Gastrocnemius medialis (tissue), 4 donors: ENCODE results near the gene NAA40.

Source experiments
- POLR2A ChIP-seq, 2 donors: fragments of 450-650 bp; IDR thresholded peaks; one replicate each; pipeline ENCODE4 v1.6.1; 2017; ENCODE audit warnings: antibody characterized with exemption in 2 of 2, mild to moderate bottlenecking in 2 of 2, moderate library complexity in 2 of 2
- TF ChIP-seq, protein P1 (sequence below), 5 experiments: fragments of 450-650 bp in 3 of 5; fragments of 200-600 bp in 2 of 5; sonication (generic) in 2 of 5; IDR thresholded peaks in 4 of 5; conservative IDR thresholded peaks in 1 of 5; 1 replicate in 4 of 5; 2 replicates in 1 of 5; pipeline ENCODE4 v1.5.1; 2016 to 2019; ENCODE audit warnings: antibody characterized with exemption in 5 of 5, mild to moderate bottlenecking in 3 of 5, moderate library complexity in 3 of 5

DNA sequence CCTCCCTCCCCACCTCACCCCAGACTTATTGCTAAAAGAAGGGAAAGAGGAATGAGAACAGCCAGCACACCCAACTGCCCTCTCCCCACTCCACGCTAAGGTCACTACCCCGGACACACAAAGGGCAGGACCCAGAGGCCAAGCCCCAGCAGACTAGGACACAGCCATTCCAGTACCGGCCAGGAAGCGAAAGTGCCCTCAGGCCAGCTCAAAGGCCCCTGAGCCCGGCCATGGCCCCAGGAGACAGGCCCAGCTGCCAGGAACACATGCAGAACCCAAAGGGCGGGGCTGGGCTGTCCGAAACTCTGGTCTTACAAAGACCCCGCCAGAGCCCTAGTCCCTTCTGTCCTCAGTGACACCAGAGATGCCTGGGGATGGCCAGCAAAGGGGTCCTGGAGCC, 27.4 kb upstream of the NAA40 start:
- TF ChIP-seq, protein P1, sequence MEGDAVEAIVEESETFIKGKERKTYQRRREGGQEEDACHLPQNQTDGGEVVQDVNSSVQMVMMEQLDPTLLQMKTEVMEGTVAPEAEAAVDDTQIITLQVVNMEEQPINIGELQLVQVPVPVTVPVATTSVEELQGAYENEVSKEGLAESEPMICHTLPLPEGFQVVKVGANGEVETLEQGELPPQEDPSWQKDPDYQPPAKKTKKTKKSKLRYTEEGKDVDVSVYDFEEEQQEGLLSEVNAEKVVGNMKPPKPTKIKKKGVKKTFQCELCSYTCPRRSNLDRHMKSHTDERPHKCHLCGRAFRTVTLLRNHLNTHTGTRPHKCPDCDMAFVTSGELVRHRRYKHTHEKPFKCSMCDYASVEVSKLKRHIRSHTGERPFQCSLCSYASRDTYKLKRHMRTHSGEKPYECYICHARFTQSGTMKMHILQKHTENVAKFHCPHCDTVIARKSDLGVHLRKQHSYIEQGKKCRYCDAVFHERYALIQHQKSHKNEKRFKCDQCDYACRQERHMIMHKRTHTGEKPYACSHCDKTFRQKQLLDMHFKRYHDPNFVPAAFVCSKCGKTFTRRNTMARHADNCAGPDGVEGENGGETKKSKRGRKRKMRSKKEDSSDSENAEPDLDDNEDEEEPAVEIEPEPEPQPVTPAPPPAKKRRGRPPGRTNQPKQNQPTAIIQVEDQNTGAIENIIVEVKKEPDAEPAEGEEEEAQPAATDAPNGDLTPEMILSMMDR (IDR thresholded peaks at IDR 0.05 in 4 of 5, conservative IDR thresholded peaks at IDR 0.05 in 1 of 5): no peak
- no peak for TF ChIP-seq POLR2A (IDR thresholded peaks at IDR 0.05)
